B cell (primary cell): Measurements from ENCODE around the gene NFASC. TPM values are rescaled to one million over a fixed set of nuclear protein-coding genes. Genes with fewer than 3 reads are reported as not detected.

ENCODE experiments used
- ATAC-seq: fragments of 200-7000 bp; cut with Tn5 transposase; one replicate; pipeline ENCODE4 v1.10.0; 2021; ENCODE audit warnings: low read depth, mild to moderate bottlenecking, moderate number of reproducible peaks, moderate library complexity
- CTCF ChIA-PET: fragments of 350-600 bp; sonication (Branson Sonifier 250); formaldehyde crosslinking; loops from one replicate; lab custom pipeline; 2021; ENCODE audit warnings: antibody characterized with exemption, inconsistent platforms; lab: Charles Lee
- POLR2A ChIA-PET: fragments of 350-600 bp; sonication (Branson Sonifier 250); formaldehyde crosslinking; loops from one replicate; lab custom pipeline; 2021; ENCODE audit warnings: antibody characterized with exemption; lab: Charles Lee
- DNase-seq: peaks from one replicate; pipeline ENCODE4 v3.0.0; 2013
- H2AFZ ChIP-seq: 2 replicates; pipeline ENCODE4 v1.6.1; 2012; ENCODE audit warnings: mild to moderate bottlenecking, low read depth, low read length; ENCODE audit not compliant: insufficient read depth, poor library complexity, severe bottlenecking
- H3K27ac ChIP-seq, 2 donors: 1 replicate in 1 of 2; 2 replicates in 1 of 2; pipeline ENCODE4 v1.5.1; 2012 to 2013; ENCODE audit warnings: low read length in 2 of 2, mild to moderate bottlenecking in 2 of 2, moderate library complexity in 1 of 2
- H3K27me3 ChIP-seq, 4 experiments: fragments of 200-600 bp in 1 of 4; sonication (generic) in 1 of 4; replicated peaks in 1 of 4; 1 replicate in 2 of 4; 2 replicates in 2 of 4; pipeline versions ENCODE4 v1.6.1 to v1.7.0; 2013 to 2016; ENCODE audit warnings: low read length in 3 of 4, mild to moderate bottlenecking in 2 of 4, mixed read lengths in 1 of 4, moderate library complexity in 1 of 4; ENCODE audit not compliant: insufficient read depth in 4 of 4, control insufficient read depth in 3 of 4; ENCODE audit errors: control extremely low read depth in 1 of 4
- H3K36me3 ChIP-seq, 2 experiments: replicated peaks in 1 of 2; 1 replicate in 1 of 2; 2 replicates in 1 of 2; pipeline versions ENCODE4 v1.6.1 to v1.7.1; 2013; ENCODE audit warnings: low read length in 1 of 2; ENCODE audit not compliant: insufficient read depth in 2 of 2, control insufficient read depth in 1 of 2; ENCODE audit errors: control extremely low read depth in 1 of 2, extremely low read depth in 1 of 2
- H3K4me1 ChIP-seq, 2 donors: fragments of 200-600 bp in 1 of 2; sonication (generic) in 1 of 2; 1 replicate in 1 of 2; 2 replicates in 1 of 2; pipeline versions ENCODE4 v1.5.1 to v1.6.1; 2013 to 2017; ENCODE audit warnings: low read length in 2 of 2; ENCODE audit not compliant: control insufficient read depth in 2 of 2, insufficient read depth in 2 of 2
- H3K4me2 ChIP-seq: replicated peaks from 2 replicates; pipeline ENCODE3; 2012; ENCODE audit warnings: mild to moderate bottlenecking, low read depth, low read length; ENCODE audit not compliant: poor library complexity, severe bottlenecking
- H3K4me3 ChIP-seq, 5 experiments: fragments of 200-600 bp in 1 of 5; sonication (generic) in 1 of 5; 1 replicate in 3 of 5; 2 replicates in 2 of 5; pipeline versions ENCODE4 v1.5.1 to v1.7.0; 2011 to 2016; ENCODE audit warnings: low read length in 4 of 5, mild to moderate bottlenecking in 4 of 5, low read depth in 2 of 5, control low read depth in 1 of 5, moderate library complexity in 1 of 5; ENCODE audit not compliant: insufficient read depth in 1 of 5; ENCODE audit errors: control extremely low read depth in 1 of 5, extremely low read depth in 1 of 5
- H3K79me2 ChIP-seq: fragments of 200-600 bp; sonication (generic); one replicate; pipeline ENCODE4 v1.6.0; 2016; ENCODE audit warnings: low read length; ENCODE audit not compliant: control insufficient read depth, insufficient read depth
- H3K9ac ChIP-seq: fragments of 200-600 bp; sonication (generic); 2 replicates; pipeline ENCODE4 v1.6.1; 2017; ENCODE audit warnings: mild to moderate bottlenecking, low read length, moderate library complexity
- H3K9me3 ChIP-seq, 3 donors: one replicate each; pipeline versions ENCODE4 v1.6.1 to v1.7.1; 2013; ENCODE audit warnings: low read length in 2 of 3; ENCODE audit not compliant: control insufficient read depth in 2 of 3, insufficient read depth in 1 of 3; ENCODE audit errors: control extremely low read depth in 1 of 3
- H4K20me1 ChIP-seq: 2 replicates; pipeline ENCODE4 v1.6.0; 2012; ENCODE audit warnings: mild to moderate bottlenecking, low read length; ENCODE audit not compliant: insufficient read depth, control insufficient read depth, poor library complexity, severe bottlenecking
- H3K27ac Mint-ChIP-seq: one replicate; pipeline ENCODE4 v1.8.0; 2021; ENCODE audit warnings: mixed read lengths
- H3K27me3 Mint-ChIP-seq: one replicate; pipeline ENCODE4 v1.8.0; 2021; ENCODE audit warnings: mixed read lengths
- H3K4me1 Mint-ChIP-seq: one replicate; pipeline ENCODE4 v1.8.0; 2021; ENCODE audit warnings: mixed read lengths
- H3K4me3 Mint-ChIP-seq: one replicate; pipeline ENCODE4 v1.8.0; 2021; ENCODE audit warnings: mixed read lengths
- H3K9me3 Mint-ChIP-seq: one replicate; pipeline ENCODE4 v1.8.0; 2022; ENCODE audit warnings: mixed read lengths; ENCODE audit not compliant: insufficient read depth
- EZH2 ChIP-seq: IDR thresholded peaks from 2 replicates; pipeline ENCODE4 v1.6.1; 2012; ENCODE audit warnings: borderline replicate concordance, low read depth, mild to moderate bottlenecking, moderate library complexity, low read length; ENCODE audit not compliant: insufficient read depth, poor library complexity, severe bottlenecking
- WGBS: methylation state at CpG from one replicate; pipeline ENCODE4 v1.1.5; 2013; ENCODE audit warnings: missing lambda C conversion rate; ENCODE audit not compliant: insufficient coverage; 5-methylcytosine and 5-hydroxymethylcytosine counted together
- intact Hi-C: fragments of 100-400 bp; cut with micrococcal nuclease; formaldehyde crosslinking; loops from one replicate; pipeline ENCODE4 v1.10.0; 2022
- polyA plus RNA-seq: library from polyadenylated mRNA; depleted of rRNA; stranded (reverse); fragments of >200 nt; gene quantifications from 2 replicates; pipeline ENCODE4 v1.2.3, GENCODE V29; 2012
- total RNA-seq, 2 donors: library from RNA; stranded (reverse); fragments of 120-200 nt in 1 of 2; gene quantifications; 1 replicate in 1 of 2; 2 replicates in 1 of 2; pipeline versions ENCODE4 v1.2.3 to v1.2.4, GENCODE V29; 2013 to 2022
- TF ChIP-seq, protein P1 (sequence below): fragments of 200-600 bp; IDR thresholded peaks from one replicate; pipeline ENCODE4 v1.8.0; 2022; ENCODE audit warnings: antibody characterized with exemption, mild to moderate bottlenecking

NFASC gene
- total and polyA plus RNA-seq, 2 donors (not counting 1 experiment from before 2014, with no cell fraction given): 0.06 to 0.39 TPM

DNA sequence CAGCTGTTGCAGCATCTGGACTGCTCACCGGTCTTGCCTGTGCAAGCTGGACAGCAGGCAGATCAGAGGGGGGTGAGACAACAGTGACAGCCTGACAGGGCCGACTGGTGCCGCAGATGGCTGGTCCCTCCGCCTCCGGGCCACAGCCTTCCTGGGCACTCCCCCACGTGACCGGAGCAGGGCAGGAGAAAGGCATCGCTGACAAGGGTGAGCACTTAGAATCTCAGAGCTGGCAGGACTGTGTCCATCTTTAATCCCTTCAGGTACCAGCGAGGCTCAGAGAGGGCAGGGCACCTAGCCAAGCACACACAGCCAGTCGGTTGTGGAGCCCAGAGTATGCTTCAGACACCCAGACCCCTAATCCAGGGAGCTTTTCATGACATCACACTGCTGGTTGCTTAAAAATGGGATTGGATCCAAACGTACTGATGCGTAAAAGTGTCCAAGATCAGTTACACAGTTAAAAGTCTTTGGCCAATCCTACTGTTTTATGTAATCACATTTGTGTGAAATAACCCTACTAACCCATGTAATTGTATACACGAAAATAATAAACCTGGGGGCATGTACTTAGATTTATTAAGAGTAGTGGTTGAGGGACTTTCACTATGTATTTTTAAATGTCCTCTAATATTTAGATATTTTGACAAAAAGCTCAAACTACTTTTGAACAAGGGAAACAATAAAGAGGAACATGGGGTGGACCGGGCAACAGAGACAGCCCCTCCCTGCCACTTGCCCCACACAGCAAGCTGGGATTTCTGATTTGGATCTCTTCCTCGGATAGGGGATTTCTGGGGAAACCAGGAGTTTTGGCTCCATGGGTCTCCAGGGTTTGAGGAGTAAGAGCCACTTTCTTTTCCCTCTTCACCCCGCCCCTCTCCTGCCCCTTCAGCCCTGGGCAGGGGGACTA, 171.6 kb downstream of the NFASC start:
- no peak overlapping the region for H3K27ac Mint-ChIP-seq
- no peak overlapping the region for H3K4me2 ChIP-seq
- intact Hi-C loops: no loop called here
- no peaks in the 10 kb centered on the region for H3K9me3 ChIP-seq
- ChIA-PET CTCF (no interaction called here), POLR2A (no interaction called here)
- ATAC-seq (no peak), DNase-seq (no peak)
- no peak overlapping the region for H3K4me3 ChIP-seq
- H3K27me3 Mint-ChIP-seq: peaks cover 58% of the 10 kb centered on the region
- H3K4me1 ChIP-seq: no peaks in the 10 kb centered on the region
- TF ChIP-seq, protein P1, sequence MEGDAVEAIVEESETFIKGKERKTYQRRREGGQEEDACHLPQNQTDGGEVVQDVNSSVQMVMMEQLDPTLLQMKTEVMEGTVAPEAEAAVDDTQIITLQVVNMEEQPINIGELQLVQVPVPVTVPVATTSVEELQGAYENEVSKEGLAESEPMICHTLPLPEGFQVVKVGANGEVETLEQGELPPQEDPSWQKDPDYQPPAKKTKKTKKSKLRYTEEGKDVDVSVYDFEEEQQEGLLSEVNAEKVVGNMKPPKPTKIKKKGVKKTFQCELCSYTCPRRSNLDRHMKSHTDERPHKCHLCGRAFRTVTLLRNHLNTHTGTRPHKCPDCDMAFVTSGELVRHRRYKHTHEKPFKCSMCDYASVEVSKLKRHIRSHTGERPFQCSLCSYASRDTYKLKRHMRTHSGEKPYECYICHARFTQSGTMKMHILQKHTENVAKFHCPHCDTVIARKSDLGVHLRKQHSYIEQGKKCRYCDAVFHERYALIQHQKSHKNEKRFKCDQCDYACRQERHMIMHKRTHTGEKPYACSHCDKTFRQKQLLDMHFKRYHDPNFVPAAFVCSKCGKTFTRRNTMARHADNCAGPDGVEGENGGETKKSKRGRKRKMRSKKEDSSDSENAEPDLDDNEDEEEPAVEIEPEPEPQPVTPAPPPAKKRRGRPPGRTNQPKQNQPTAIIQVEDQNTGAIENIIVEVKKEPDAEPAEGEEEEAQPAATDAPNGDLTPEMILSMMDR: no peak
- TF ChIP-seq EZH2: no peak
- no peak overlapping the region for H3K9ac ChIP-seq
- no peak overlapping the region for H3K27ac ChIP-seq
- H3K9me3 Mint-ChIP-seq: no peaks in the 10 kb centered on the region
- H3K79me2 ChIP-seq: no peaks in the 10 kb centered on the region
- H3K4me3 Mint-ChIP-seq: no peak overlapping the region
- H3K27me3 ChIP-seq: peaks cover 0 to 47% (median 11%) of the 10 kb centered on the region in 4 experiments
- H2AFZ ChIP-seq: no peak overlapping the region
- H3K36me3 ChIP-seq: no peaks in the 10 kb centered on the region
- H4K20me1 ChIP-seq: no peaks in the 10 kb centered on the region
- H3K4me1 Mint-ChIP-seq: no peaks in the 10 kb centered on the region
- WGBS: 89% methylated on average over 10 of the region's 16 CpGs
